Activated CD4-positive, alpha-beta T cell treated with anti-CD3 and anti-CD28 coated beads, Interleukin-2, Interleukin-6, amounts not matched to agents 100 ng/mL and 50 ng/mL, durations not matched to agents 16 hours and 8 hours (primary cell): ENCODE measurements around the gene GABARAP.

Source experiments
- DNase-seq: peaks from one replicate; pipeline ENCODE4 v3.0.0-alpha.2; 2020

GABARAP gene

DNA sequence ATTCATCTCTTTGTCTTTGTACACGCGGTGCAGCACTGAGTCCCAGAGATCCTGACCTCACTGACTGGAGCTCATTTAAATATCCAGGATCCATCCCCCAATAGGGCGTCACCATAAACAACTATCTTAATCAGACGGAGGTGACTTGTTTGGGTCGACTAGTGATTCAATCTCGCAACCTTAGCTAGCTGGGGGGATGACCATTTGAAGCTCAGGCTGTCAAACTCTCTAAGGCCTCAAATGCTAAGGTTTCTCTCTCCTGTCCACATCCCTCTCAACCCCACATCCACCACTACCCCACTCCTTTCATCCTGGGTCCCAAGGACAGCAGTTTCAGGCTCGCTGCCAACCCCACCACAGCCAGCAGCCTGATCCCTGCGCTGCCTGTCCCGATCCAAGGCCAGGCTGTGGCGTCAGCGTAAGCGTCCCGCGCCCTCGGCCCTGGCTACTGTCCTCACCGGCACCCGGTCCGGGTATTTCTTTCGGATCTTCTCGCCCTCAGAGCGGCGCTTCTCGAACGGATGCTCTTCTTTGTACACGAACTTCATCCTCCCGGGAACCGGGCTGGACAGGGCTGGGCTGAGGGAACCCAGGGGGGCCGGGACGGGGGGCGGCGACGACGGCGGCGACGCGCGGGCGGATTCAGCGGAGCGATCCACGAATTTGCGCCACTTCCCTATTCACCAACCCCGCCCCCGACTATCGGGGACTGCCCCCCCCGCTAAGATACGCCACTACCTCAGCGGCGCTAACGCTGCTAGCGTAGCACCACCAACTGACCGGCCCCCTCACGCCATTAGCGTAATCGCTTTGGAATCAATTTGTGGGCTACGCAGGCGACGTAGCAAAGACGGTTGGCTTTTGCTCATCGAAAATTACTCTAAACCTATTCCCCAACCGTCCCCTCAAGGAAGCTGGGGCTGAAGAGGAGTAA lies at the start of gene GABARAP:
Gene GABARAP, minus strand, starts transcription at position 667 of the 934 bp plus-strand sequence. Its CDS starts 119 bp downstream, at position 548.
- peak; percentile 91 for DNase-seq

DNA sequence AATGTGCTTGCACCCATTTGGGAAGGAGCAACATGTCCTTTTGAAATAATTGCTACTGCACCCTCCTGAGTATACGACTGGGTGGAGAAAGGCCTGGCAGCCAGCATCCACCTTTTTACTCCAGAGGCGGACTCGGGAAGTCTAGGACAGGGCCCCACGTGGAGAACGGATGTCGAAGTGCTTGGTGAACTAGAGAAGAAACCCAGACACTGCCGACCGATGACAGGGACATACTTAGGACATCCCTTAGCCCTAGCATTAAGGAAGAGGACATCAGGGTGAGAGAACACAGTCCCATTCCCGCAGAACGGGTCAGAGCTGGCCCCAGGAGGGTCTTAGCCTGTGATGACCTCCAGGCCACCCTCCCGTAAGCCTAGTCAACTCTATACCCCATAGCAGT lies 48.4 kb upstream of the GABARAP start:
- DNase-seq = no peak

DNA sequence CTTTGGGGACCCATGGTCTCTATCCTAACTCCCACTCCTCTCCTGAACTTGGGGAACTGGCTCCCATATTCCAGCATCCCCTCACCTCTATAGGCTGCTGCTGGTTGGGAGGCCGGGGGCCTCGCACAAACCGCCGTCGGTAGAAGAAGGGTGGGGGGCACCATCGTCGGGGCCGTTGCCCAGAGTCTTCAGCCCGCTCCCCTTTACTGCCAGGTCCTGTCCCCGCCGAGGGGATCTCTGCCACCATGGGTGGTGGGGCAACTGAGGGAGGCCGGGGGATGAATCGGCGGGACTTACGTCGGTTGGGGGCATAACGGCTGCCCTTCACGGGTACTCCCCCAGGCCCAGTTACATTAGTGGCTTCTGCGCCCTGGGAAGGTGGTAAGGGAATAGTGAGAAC lies 47.9 kb upstream of the GABARAP start:
- DNase-seq = no peak

DNA sequence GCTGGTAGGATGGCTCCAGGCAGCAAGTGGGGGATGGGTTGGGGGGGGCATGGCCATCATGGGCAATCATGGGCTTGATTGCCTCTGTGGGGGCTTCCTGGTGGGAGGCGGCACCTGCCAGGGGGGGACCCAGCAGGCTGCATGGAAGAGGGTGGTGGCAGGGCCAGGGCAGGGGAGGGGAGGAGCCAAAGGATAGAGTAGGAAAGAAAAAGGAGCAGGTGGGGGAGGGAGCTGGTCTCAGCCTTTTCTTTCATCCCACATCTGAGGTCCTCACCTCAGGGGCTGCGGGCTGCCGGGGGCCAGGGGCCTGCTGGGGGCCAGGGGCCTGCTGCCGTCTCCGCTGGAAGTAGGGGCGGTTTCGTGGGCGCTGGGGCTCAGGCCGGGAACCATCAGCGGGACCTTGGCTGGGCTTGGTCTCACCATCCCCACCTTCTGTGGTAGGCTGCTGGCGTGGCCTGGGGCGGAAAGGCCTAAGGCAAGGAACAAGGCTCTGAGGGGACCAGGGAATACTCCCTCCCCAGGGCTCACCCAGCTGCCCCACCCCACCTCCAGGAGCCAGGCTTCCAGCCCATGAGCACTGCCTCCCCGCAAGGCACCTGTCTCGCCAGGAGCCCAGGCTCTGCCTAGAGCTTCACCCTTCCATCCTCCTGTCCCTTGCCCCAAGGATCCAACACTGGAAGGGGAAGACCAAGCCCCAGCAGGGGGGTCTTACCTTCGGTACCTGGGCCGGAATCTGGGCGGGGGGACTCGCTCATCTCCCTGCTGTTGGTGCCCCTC lies 47.2 kb upstream of the GABARAP start:
- no peak for DNase-seq

DNA sequence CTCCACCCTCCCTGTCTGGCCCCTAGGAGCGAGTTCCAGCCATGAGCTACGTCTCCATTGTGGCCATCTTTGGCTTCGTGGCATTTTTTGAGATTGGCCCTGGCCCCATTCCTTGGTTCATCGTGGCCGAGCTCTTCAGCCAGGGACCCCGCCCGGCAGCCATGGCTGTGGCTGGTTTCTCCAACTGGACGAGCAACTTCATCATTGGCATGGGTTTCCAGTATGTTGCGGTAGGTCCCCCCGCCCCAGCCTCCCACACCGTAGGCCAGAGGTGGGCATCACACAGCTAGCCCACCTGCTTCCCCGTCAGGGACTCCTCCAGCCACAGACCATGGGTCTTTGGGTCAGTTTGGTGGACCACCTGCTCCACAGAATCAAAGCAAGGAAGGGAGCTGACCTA lies 43.4 kb upstream of the GABARAP start:
- DNase-seq = no peak

DNA sequence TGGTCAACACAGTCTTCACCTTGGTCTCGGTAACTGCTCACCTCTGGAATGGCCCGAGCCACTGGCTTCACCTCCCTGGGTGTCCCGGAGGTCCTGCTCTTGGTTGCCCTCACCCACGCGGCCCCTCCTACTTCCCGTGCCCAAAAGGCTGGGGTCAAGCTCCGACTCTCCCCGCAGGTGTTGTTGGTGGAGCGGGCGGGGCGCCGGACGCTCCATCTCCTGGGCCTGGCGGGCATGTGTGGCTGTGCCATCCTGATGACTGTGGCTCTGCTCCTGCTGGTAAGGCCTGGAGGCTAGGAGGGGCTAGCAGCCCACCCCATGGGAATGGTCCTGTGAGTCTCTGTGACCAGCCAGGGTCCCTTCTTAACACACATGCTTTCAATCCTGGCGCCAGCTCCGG lies 42.7 kb upstream of the GABARAP start:
- DNase-seq = no peak

DNA sequence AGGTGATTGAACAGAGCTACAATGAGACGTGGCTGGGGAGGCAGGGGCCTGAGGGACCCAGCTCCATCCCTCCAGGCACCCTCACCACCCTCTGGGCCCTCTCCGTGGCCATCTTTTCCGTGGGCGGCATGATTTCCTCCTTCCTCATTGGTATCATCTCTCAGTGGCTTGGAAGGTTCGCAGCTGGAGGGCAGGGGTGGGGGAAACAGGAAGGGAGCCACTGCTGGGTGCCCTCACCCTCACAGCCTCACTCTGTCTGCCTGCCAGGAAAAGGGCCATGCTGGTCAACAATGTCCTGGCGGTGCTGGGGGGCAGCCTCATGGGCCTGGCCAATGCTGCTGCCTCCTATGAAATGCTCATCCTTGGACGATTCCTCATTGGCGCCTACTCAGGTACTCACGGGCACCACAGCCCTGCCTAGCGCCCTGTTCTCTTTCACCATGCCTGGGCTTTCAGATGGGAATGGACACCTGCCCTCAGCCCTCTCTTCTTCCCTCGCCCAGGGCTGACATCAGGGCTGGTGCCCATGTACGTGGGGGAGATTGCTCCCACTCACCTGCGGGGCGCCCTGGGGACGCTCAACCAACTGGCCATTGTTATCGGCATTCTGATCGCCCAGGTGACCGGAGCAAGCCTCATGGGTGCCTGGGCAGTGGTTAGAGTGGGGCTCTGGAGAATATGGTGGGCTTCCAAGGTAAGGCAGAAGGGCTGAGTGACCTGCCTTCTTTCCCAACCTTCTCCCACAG lies 41.4 kb upstream of the GABARAP start:
- no peak for DNase-seq

DNA sequence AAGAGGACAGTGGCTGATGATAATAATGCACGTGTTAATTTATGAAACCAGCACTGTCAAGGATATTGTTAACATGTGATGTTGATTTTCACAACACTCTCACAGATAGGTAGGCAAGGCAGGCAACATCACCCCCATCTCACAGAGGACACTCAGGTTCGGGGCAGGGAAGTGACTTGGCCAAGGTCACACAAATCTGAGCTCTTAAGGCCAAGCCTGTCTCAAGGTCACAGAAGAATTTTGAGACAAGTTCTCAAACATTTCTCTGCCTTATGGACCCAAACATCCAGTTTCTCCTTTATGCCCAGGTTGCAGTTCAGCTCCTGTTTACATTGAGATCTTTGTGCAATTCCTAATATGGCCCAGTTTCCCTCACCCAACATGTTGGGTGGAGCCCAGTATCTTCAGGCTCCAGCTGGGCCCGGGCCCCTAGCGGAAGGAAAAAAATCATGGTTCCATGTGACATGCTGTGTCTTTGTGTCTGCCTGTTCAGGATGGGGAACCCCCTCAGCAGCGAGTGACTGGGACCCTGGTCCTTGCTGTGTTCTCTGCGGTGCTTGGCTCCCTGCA lies 40.6 kb upstream of the GABARAP start:
- DNase-seq = no peak

DNA sequence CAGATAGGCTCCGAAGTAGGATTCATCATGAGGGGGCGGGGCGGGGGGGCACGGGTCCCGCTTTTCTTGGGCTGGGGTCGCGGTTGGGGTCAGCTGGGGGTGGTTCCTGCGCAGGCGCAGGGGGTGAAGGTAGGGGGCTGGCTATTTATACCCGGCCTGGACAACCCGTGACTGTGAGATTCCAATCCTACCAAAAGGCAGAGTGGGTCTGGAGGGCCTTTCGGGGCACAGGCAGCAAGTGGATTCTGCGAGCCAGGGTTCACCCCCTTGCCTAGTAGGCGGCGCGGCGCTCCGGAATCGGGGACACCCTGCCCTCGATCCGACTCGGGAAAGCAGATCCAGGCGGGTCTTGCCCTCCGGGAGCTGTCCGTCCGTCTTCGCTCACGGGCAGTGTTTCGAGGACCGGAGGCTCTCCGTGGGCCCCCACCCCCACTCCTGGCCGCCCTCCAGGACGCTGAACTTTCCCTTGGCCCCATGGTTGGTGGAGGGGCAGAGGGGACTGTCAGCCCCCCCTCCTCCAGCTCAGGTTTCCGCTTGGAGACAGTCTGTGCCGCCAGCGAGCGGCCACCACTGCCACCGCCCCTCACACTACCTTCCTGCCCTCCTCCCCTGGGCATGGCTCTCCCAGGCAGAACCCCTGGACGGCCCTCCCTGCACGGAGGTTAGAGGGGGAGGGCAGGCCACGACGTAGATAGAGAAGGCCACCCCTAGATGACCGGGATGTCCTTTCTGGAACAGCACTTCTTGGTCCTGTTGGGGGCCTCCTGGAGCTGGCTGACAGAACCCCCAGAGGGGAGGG lies 39.9 kb upstream of the GABARAP start:
- no peak for DNase-seq

DNA sequence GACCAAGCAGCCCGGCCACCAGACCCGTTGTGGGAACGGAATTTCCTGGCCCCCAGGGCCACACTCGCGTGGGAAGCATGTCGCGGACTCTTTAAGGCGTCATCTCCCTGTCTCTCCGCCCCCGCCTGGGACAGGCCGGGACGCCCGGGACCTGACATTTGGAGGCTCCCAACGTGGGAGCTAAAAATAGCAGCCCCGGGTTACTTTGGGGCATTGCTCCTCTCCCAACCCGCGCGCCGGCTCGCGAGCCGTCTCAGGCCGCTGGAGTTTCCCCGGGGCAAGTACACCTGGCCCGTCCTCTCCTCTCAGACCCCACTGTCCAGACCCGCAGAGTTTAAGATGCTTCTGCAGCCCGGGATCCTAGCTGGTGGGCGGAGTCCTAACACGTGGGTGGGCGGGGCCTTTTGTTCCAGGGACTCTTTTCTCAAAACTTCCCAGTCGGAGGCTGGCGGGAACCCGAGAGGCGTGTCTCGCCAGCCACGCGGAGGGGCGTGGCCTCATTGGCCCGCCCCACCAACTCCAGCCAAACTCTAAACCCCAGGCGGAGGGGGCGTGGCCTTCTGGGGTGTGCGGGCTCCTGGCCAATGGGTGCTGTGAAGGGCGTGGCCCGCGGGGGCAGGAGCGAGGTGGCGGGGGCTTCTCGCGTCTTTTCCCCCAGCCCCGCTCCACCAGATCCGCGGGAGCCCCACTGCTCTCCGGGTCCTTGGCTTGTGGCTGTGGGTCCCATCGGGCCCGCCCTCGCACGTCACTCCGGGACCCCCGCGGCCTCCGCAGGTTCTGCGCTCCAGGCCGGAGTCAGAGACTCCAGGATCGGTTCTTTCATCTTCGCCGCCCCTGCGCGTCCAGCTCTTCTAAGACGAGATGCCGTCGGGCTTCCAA lies 39.1 kb upstream of the GABARAP start, which contains the start of gene SLC2A4:
Gene SLC2A4, plus strand, starts transcription at position 645 of the 879 bp plus-strand sequence. Its CDS starts 217 bp downstream, at position 862.
- peak; percentile 92 for DNase-seq

DNA sequence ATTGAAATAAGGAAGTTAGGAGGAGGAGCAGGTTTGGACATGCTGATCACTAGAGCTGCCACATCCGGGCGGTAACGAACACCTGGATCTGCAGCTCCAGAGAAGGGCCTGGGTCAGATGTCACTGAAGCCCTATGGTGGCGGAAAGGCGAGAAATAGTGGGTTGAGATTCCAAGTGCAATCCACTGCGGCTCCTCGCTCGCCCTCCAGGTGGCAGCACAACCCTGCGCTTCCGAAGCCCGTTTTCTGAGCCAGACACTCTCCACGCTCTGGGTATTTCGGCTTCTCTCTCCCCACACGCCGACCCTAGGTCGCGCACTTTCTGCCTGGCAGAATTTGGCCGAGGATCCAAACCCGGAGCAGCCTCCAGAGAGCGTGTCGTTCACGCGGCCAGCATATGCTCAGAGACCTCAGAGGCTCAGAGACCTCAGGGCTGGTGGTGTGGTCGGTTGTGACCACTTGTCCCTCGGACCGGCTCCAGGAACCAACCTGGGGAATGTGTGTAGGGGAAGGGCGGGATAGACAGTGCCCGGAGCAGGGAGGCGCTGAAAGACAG lies 38.3 kb upstream of the GABARAP start:
- DNase-seq = peak; percentile 83

DNA sequence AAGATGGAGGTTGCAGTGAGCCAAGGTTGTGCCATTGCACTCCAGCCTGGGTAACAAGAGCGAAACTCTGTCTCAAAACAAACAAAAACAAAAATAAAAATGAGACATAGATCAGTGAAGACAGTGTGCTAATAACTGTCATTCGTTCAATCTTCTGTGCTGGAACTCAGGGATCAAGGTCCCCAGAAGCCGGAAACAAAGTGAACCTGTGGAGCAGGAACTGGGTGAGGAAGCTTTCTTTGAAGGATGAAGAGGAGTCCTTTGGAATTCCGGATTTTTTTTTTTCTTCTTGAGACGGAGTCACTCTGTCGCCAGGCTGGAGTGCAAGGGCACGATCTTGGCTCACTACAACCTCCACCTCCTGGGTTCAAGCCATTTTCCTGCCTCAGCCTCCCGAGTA lies 37.2 kb upstream of the GABARAP start:
- no peak for DNase-seq

DNA sequence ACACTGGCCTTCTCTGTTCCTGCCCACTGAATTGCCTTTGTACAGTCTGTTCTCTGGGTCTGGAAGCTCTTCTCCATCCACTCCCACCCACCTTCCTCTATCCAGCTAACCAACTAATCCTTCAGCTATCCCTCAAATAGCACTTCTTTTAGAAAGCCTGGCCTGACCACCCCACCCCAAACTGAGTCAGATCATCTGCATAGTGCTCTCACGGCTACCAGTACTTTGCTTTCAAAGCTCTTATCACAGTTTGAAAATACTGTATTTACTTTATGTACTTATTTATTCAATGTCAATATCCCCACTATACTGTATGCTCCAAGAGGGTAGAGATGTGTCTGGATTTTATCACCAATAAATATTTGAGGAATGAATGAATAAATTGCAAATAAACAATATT lies 24.5 kb upstream of the GABARAP start:
- no peak for DNase-seq

DNA sequence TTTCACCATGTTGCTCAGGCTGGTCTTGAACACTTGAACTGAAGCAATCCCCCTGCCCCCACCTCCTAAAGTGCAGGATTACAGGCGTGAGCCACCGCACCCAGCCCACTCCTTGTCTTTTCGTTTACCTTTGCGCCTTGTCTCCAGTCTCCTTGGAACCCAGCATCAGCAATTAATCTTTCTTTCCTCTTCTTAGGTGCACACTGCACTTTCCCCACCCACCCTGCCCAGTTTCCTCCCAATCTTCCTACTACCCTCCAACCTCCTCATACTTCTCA lies 21.5 kb upstream of the GABARAP start:
- DNase-seq = no peak

DNA sequence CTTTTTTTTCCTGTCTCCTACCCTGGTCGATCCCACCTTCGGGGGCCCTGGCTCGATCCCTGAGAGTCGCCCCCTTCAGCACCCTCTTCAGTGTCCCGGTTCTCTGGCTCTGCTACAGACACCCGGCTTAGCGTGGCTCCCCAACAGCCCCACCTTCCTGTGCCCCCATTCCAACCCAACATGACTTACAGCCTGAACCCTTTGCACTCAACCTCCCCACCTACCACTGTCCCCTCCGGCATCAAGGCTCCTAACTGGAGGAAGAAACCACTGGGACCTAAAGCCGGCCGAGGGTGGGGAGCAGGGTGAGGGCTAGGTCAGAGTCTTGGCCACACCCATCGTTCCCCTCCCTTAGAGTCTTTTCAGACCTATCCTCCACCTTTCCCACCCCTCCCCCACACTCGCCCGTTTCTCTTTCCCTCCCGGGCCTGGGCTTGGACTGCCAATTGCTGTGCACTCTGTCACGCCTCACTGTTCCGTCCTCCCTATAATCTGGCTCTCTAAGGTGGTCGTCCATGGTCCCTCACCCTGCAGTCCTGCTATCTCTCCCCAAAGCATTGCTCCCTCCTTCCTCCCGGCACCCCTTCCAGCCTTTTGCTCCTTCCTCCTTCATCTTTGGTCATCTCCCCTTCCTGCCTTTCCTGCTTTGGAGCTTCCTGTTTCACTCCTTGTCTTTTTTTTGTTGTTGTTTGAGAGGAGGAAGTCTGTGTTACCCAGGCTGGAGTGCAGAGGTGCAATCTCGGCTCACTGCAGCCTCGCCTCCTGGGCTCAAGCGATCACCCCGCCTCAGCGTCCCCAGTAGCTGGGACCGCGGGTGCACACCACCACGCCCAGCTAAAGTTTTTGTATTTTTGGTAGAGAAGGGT lies 20.9 kb upstream of the GABARAP start:
- no peak for DNase-seq

DNA sequence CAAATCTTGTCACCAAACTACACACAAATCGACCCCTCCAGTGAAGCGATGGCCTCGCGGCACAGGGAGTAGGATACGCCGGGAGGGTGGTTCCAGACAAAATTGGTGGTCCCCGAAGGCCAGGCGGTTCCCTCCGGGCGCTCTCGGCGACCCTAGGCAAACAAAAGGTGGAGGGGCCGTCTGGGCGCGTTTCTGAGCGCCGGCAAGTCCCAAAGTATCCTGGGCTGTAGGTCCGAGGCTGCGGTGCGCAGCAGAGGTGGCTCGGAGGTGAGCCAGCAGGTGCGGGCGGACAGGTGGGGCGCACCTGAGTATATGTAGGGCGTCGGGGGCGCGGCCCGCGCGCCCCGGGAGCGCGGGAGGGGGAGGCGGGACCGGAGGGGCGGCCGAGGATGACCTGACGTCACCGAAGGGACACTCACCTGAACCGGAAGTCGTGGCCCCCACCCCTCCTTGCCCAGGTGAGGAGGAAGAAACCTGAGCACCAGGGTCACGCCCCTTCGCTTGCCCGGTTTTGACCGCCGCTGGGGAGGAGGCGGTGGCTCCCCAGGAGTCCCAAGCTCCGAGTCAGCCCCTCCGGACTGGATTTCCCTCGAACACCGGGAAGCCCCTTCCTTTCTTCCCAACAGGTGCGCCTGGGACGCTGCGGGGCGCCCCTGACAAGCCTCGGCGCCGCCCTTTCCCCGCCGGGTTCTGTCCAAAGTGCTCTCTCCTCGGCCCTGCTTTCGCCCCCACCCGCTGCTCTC lies 20.1 kb upstream of the GABARAP start, which contains the start of gene CLDN7:
Gene CLDN7, minus strand, starts transcription at position 287 of the 743 bp plus-strand sequence. CDS start 435 bp downstream, outside the sequence.
- no peak for DNase-seq

DNA sequence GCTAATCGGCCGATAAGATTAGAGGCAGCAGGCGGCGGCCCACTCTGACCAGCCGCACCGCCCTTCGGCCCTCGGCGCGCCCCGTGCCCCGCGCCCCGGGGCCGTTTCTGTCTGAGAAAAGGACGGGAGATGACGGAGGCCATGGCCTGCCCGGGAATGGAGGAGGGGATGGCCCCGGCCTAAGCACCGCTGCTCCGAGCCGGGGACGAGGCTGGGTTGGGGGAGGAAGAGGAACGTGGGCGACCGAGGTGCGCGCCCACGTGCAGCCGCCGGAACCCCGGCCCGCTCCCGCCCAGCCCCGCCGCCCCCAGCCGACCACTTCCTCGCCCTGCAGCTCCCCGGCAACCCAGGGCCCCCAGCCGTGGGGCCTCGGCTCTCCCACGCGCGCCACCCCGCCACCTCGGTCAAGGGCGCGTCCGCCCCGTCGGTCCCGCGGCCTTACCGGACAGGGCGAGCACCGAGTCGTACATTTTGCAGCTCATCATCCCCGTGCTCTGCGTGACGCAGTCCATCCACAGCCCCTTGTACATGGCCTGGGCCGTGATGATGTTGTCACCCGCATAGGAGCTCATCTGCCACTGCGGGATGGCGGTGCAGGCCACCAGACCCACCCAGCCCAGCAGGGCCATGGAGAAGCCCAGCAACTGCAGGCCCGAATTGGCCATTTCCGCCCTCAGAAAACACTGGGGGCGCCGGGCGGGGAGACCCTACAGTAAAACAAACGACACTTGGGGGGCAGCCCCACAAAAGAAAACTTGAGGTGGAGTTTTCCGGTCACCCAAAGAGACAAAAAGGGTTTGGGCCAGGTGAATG lies 19.3 kb upstream of the GABARAP start:
- DNase-seq = peak; percentile 17
